GM12878 (cell line): Measurements from ENCODE around the gene NFKBIA. TPM values are rescaled to one million over a fixed set of nuclear protein-coding genes. Genes with fewer than 3 reads are reported as not detected.
A peak's percentile ranks its signal among the peaks of the same experiment; 100 is the strongest.

Source experiments
- CBFB ChIP-seq: IDR thresholded peaks from 2 replicates; pipeline ENCODE4 v1.6.1; 2016; ENCODE audit warnings: antibody characterized with exemption, low read depth
- IRF5 ChIP-seq: fragments of 450-650 bp; IDR thresholded peaks from 2 replicates; pipeline ENCODE4 v1.6.1; 2017; ENCODE audit warnings: borderline replicate concordance
- JUND ChIP-seq: IDR thresholded peaks from 2 replicates; pipeline ENCODE4 v1.6.1; 2012; ENCODE audit warnings: low read depth, mild to moderate bottlenecking, low read length, improper control_type of control experiment, moderate library complexity
- KLF5 ChIP-seq: fragments of 450-650 bp; IDR thresholded peaks from 2 replicates; pipeline ENCODE4 v1.6.1; 2014; ENCODE audit warnings: mild to moderate bottlenecking; ENCODE audit not compliant: partially characterized antibody
- MEF2A ChIP-seq: IDR thresholded peaks from 2 replicates; pipeline ENCODE4 v1.6.1; 2011; ENCODE audit warnings: low read depth, mild to moderate bottlenecking, low read length, moderate library complexity; ENCODE audit not compliant: insufficient read depth
- MEF2B ChIP-seq: fragments of 450-650 bp; IDR thresholded peaks from 2 replicates; pipeline ENCODE4 v1.6.1; 2018; ENCODE audit warnings: mild to moderate bottlenecking, moderate library complexity; ENCODE audit not compliant: partially characterized antibody, poor library complexity, severe bottlenecking
- MLLT1 ChIP-seq: fragments of 450-650 bp; IDR thresholded peaks from 2 replicates; pipeline ENCODE4 v1.6.1; 2016; ENCODE audit warnings: mild to moderate bottlenecking
- NR2C1 ChIP-seq: fragments of 450-650 bp; IDR thresholded peaks from 2 replicates; pipeline ENCODE4 v1.6.1; 2017; ENCODE audit warnings: antibody characterized with exemption, mild to moderate bottlenecking, moderate library complexity
- NR2F1 ChIP-seq: fragments of 450-650 bp; conservative IDR thresholded peaks from 2 replicates; pipeline ENCODE4 v1.6.1; 2017; ENCODE audit warnings: mild to moderate bottlenecking
- POU2F2 ChIP-seq: IDR thresholded peaks from 3 replicates; pipeline ENCODE4 v1.6.1; 2011; ENCODE audit warnings: low read depth, mild to moderate bottlenecking, low read length, borderline replicate concordance
- RAD21 ChIP-seq: IDR thresholded peaks from 2 replicates; pipeline ENCODE4 v1.6.1; 2011; ENCODE audit warnings: mild to moderate bottlenecking, low read depth, low read length, moderate library complexity; ENCODE audit not compliant: insufficient read depth
- SMC3 ChIP-seq: IDR thresholded peaks from 2 replicates; pipeline ENCODE4 v1.6.1; 2011; ENCODE audit warnings: low read length, improper control_type of control experiment, borderline replicate concordance
- TCF12 ChIP-seq: IDR thresholded peaks from 2 replicates; pipeline ENCODE4 v1.6.1; 2011; ENCODE audit warnings: low read depth, mild to moderate bottlenecking, low read length
- ZBTB11 ChIP-seq: fragments of 450-650 bp; formaldehyde crosslinking; IDR thresholded peaks from 2 replicates; pipeline ENCODE4 v1.5.0; 2022; ENCODE audit warnings: mild to moderate bottlenecking, missing genetic modification characterization
- ZNF207 ChIP-seq: fragments of 450-650 bp; IDR thresholded peaks from 2 replicates; pipeline ENCODE4 v1.6.1; 2014; ENCODE audit warnings: antibody characterized with exemption, mild to moderate bottlenecking, borderline replicate concordance
- ZNF274 ChIP-seq: IDR thresholded peaks from one replicate; pipeline ENCODE4 v1.8.0; 2011; ENCODE audit not compliant: insufficient read length, insufficient read depth
- ZNF592 ChIP-seq: fragments of 450-650 bp; IDR thresholded peaks from 2 replicates; pipeline ENCODE4 v1.6.1; 2017; ENCODE audit warnings: mild to moderate bottlenecking, moderate library complexity
- ZNF622 ChIP-seq: fragments of 450-650 bp; IDR thresholded peaks from 2 replicates; pipeline ENCODE4 v1.6.1; 2017; ENCODE audit warnings: mild to moderate bottlenecking, inconsistent platforms
- polyA plus RNA-seq, 11 experiments: library from polyadenylated mRNA; depleted of rRNA in 4 of 11; unstranded in 6 of 11; stranded (reverse) in 5 of 11; fragments of >200 nt; fragmentation: Nextera tagmentation in 4 of 11; fragmentation: Illumina TruSeq in 1 of 11; extraction: Ambion mirVana in 4 of 11; extraction: Trizol in 1 of 11; gene quantifications; 1 replicate in 1 of 11; 2 replicates in 10 of 11; pipeline versions ENCODE4 v1.2.1 to v1.2.3, GENCODE V29; 2011 to 2016; ENCODE audit warnings: inconsistent platforms in 2 of 11, missing spikeins in 2 of 11, low read depth in 1 of 11
- total RNA-seq, 4 experiments: library from RNA; depleted of rRNA in 3 of 4; stranded (reverse); fragments of >200 nt in 3 of 4; fragmentation: Illumina TruSeq in 1 of 4; extraction: Trizol in 1 of 4; gene quantifications; 2 replicates each; pipeline versions ENCODE4 v1.2.1 to v1.2.3, GENCODE V29; 2013 to 2021

NFKBIA gene
- total and polyA plus RNA-seq, 10 of the 15 experiments (the other 5 are each of a cell fraction or from before 2014, with no cell fraction given): 123 to 419 (median 267) TPM

GRCh38 chr14:35352274-35353233, 52.0 kb downstream of the NFKBIA start (continued):
- TF ChIP-seq IRF5 (peak; percentile 51; the same call in 1 of the 2 replicates), NR2F1 (no peak), ZNF274 (no peak), ZNF622 (no peak), TCF12 (no peak), CBFB (no peak), JUND (no peak), MLLT1 (no peak), ZNF207 (no peak), MEF2A (no peak), RAD21 (no peak), ZBTB11 (CRISPR knock-in tag) (no peak), NR2C1 (no peak), KLF5 (no peak), MEF2B (no peak), POU2F2 (no peak), SMC3 (no peak), ZNF592 (no peak)
